Frontal cortex (tissue), 4 donors: ENCODE data around the gene ADAP1. TPM values are rescaled to one million over a fixed set of nuclear protein-coding genes. Genes with fewer than 3 reads are reported as not detected.
"Not testable (repeated sequence)": the region's sequence is repeated elsewhere in the genome, so short reads cannot be mapped to it uniquely, and the experiment has no call there.

Experiments
- DNase-seq, 2 donors: peaks; one replicate each; pipeline ENCODE4 v3.0.0; 2012; ENCODE audit warnings: low spot score in 2 of 2
- FAIRE-seq: peaks from 2 replicates; lab custom pipeline; 2012; peaks lifted over from hg19 to GRCh38; lab: Jason Lieb, UNC
- total RNA-seq: library from RNA; depleted of rRNA; stranded (reverse); fragments of >200 nt; gene quantifications from one replicate; pipeline ENCODE4 v1.2.3, GENCODE V29; 2014
- donor health status: control.
- donor health status: control.
- donor health status: control.

ADAP1 gene
- total RNA-seq, 1 donor from 2014 or later = 33.8 TPM

GRCh38 chr7:962401-963081 is 8.1 kb upstream of the ADAP1 start:
- DNase-seq = no peak
- FAIRE-seq = no peak

GRCh38 chr7:961546-962400 is 7.3 kb upstream of the ADAP1 start:
- DNase-seq (no peak), FAIRE-seq (no peak)

GRCh38 chr7:960972-961371 is 6.5 kb upstream of the ADAP1 start:
- DNase-seq, FAIRE-seq: not testable (repeated sequence)

- no peak for FAIRE-seq
- DNase-seq = no peak
Measured at GRCh38 chr7:960269-960871, 5.9 kb upstream of the ADAP1 start.

GRCh38 chr7:959740-960139 is 5.3 kb upstream of the ADAP1 start:
- DNase-seq, FAIRE-seq: not testable (repeated sequence)

- DNase-seq = no peak
- no peak for FAIRE-seq
Measured at GRCh38 chr7:959271-959670, 4.8 kb upstream of the ADAP1 start.

GRCh38 chr7:958221-959200 is 4.0 kb upstream of the ADAP1 start:
- FAIRE-seq (no peak), DNase-seq (no peak)

GRCh38 chr7:957418-958220 is 3.1 kb upstream of the ADAP1 start:
- FAIRE-seq (no peak), DNase-seq (no peak)

- no peak for DNase-seq
Measured at GRCh38 chr7:956031-956430, 1.6 kb upstream of the ADAP1 start.

GRCh38 chr7:953547-954327 is 743 bp downstream of the ADAP1 start:
- no peak for FAIRE-seq

More at GRCh38 chr7:956031-956430, 1.6 kb upstream of the ADAP1 start:
- FAIRE-seq = no peak

GRCh38 chr7:952548-953441 is 1.7 kb downstream of the ADAP1 start:
- FAIRE-seq (no peak), DNase-seq (no peak)

More at GRCh38 chr7:953547-954327, 743 bp downstream of the ADAP1 start:
- DNase-seq = peak; percentile 76 to 79

GRCh38 chr7:951881-952547 is 2.5 kb downstream of the ADAP1 start:
- FAIRE-seq (no peak), DNase-seq (no peak)

GRCh38 chr7:949021-949934 is 5.2 kb downstream of the ADAP1 start:
- no peak for DNase-seq
- no peak for FAIRE-seq

- DNase-seq = no peak
- FAIRE-seq = no peak
Measured at GRCh38 chr7:947391-948210, 6.9 kb downstream of the ADAP1 start.
